HEK293 (cell line): ENCODE results near the gene GARIN5B.

Experiments
- GLIS2 ChIP-seq: fragments of 450-650 bp; formaldehyde crosslinking; IDR thresholded peaks from 2 replicates; pipeline ENCODE4 v1.5.1; 2016; ENCODE audit warnings: missing biosample characterization, missing genetic modification characterization
- HOXC10 ChIP-seq: sonication (generic); formaldehyde crosslinking; IDR thresholded peaks from 2 replicates; pipeline ENCODE4 v1.8.1; 2023; ENCODE audit warnings: mild to moderate bottlenecking, missing genetic modification reagents
- KLF1 ChIP-seq: fragments of 450-650 bp; formaldehyde crosslinking; IDR thresholded peaks from 2 replicates; pipeline ENCODE4 v1.5.1; 2016; ENCODE audit warnings: missing biosample characterization, missing genetic modification characterization
- KLF8 ChIP-seq: fragments of 450-650 bp; formaldehyde crosslinking; IDR thresholded peaks from 2 replicates; pipeline ENCODE4 v1.5.1; 2016; ENCODE audit warnings: missing biosample characterization, missing genetic modification characterization
- PATZ1 ChIP-seq: fragments of 450-650 bp; formaldehyde crosslinking; IDR thresholded peaks from 2 replicates; pipeline ENCODE4 v1.5.1; 2016; ENCODE audit warnings: missing biosample characterization, missing genetic modification characterization
- RBAK ChIP-seq: fragments of 450-650 bp; formaldehyde crosslinking; IDR thresholded peaks from 2 replicates; pipeline ENCODE4 v1.5.1; 2016; ENCODE audit warnings: missing biosample characterization, missing genetic modification characterization
- SP3 ChIP-seq: fragments of 450-650 bp; formaldehyde crosslinking; IDR thresholded peaks from 2 replicates; pipeline ENCODE4 v1.5.1; 2016; ENCODE audit warnings: missing biosample characterization, missing genetic modification characterization
- WT1 ChIP-seq: fragments of 450-650 bp; formaldehyde crosslinking; IDR thresholded peaks from 2 replicates; pipeline ENCODE4 v1.5.1; 2016; ENCODE audit warnings: missing biosample characterization, missing genetic modification characterization
- ZBTB1 ChIP-seq: fragments of 450-650 bp; formaldehyde crosslinking; IDR thresholded peaks from 2 replicates; pipeline ENCODE4 v1.5.1; 2016; ENCODE audit warnings: missing biosample characterization, missing genetic modification characterization
- ZBTB11 ChIP-seq: fragments of 450-650 bp; formaldehyde crosslinking; conservative IDR thresholded peaks from 2 replicates; pipeline ENCODE4 v1.5.1; 2016; ENCODE audit warnings: low read depth, missing biosample characterization, missing genetic modification characterization
- ZBTB6 ChIP-seq: fragments of 450-650 bp; formaldehyde crosslinking; IDR thresholded peaks from 2 replicates; pipeline ENCODE4 v1.5.1; 2017; ENCODE audit warnings: missing biosample characterization, missing genetic modification characterization
- ZBTB8A ChIP-seq: fragments of 450-650 bp; formaldehyde crosslinking; IDR thresholded peaks from 2 replicates; pipeline ENCODE4 v1.5.1; 2016; ENCODE audit warnings: missing biosample characterization, missing genetic modification characterization
- ZEB2 ChIP-seq: fragments of 450-650 bp; formaldehyde crosslinking; IDR thresholded peaks from 2 replicates; pipeline ENCODE4 v1.5.1; 2016; ENCODE audit warnings: missing biosample characterization, missing genetic modification characterization
- ZFP37 ChIP-seq: fragments of 450-650 bp; formaldehyde crosslinking; IDR thresholded peaks from 2 replicates; pipeline ENCODE4 v1.5.1; 2016; ENCODE audit warnings: missing biosample characterization, missing genetic modification characterization
- ZNF175 ChIP-seq: fragments of 450-650 bp; formaldehyde crosslinking; IDR thresholded peaks from 2 replicates; pipeline ENCODE4 v1.5.1; 2016; ENCODE audit warnings: missing biosample characterization, missing genetic modification characterization
- ZNF214 ChIP-seq: fragments of 450-650 bp; formaldehyde crosslinking; IDR thresholded peaks from 2 replicates; pipeline ENCODE4 v1.5.1; 2017; ENCODE audit warnings: missing biosample characterization, mild to moderate bottlenecking, missing genetic modification characterization, borderline replicate concordance
- ZNF23 ChIP-seq: fragments of 450-650 bp; formaldehyde crosslinking; IDR thresholded peaks from 2 replicates; pipeline ENCODE4 v1.5.1; 2016; ENCODE audit warnings: missing biosample characterization, missing genetic modification characterization, borderline replicate concordance
- ZNF239 ChIP-seq: fragments of 450-650 bp; formaldehyde crosslinking; IDR thresholded peaks from 2 replicates; pipeline ENCODE4 v1.5.1; 2016; ENCODE audit warnings: missing biosample characterization, missing genetic modification characterization
- ZNF341 ChIP-seq: fragments of 450-650 bp; formaldehyde crosslinking; IDR thresholded peaks from 2 replicates; pipeline ENCODE4; 2016; ENCODE audit warnings: low read depth, missing biosample characterization, missing genetic modification characterization
- ZNF354C ChIP-seq: fragments of 450-650 bp; formaldehyde crosslinking; IDR thresholded peaks from 2 replicates; pipeline ENCODE4 v1.5.1; 2016; ENCODE audit warnings: missing biosample characterization, missing genetic modification characterization, low read depth, borderline replicate concordance
- ZNF366 ChIP-seq: fragments of 450-650 bp; formaldehyde crosslinking; conservative IDR thresholded peaks from 2 replicates; pipeline ENCODE4 v1.5.1; 2016; ENCODE audit warnings: missing biosample characterization, missing genetic modification characterization
- ZNF394 ChIP-seq: fragments of 450-650 bp; formaldehyde crosslinking; IDR thresholded peaks from 2 replicates; pipeline ENCODE4 v1.5.1; 2016; ENCODE audit warnings: missing biosample characterization, missing genetic modification characterization, mild to moderate bottlenecking, moderate library complexity, borderline replicate concordance
- ZNF544 ChIP-seq: fragments of 450-650 bp; formaldehyde crosslinking; IDR thresholded peaks from 2 replicates; pipeline ENCODE4 v1.5.0; 2017; ENCODE audit warnings: missing biosample characterization, missing genetic modification characterization
- ZNF596 ChIP-seq: fragments of 450-650 bp; IDR thresholded peaks from 2 replicates; pipeline ENCODE4 v1.5.0; 2018; ENCODE audit warnings: missing biosample characterization, mild to moderate bottlenecking, missing genetic modification characterization, moderate library complexity
- ZNF600 ChIP-seq: fragments of 450-650 bp; formaldehyde crosslinking; IDR thresholded peaks from 2 replicates; pipeline ENCODE4 v1.5.1; 2016; ENCODE audit warnings: missing biosample characterization, missing genetic modification characterization
- ZNF624 ChIP-seq: fragments of 450-650 bp; formaldehyde crosslinking; IDR thresholded peaks from 2 replicates; pipeline ENCODE4 v1.5.1; 2017; ENCODE audit warnings: missing biosample characterization, missing genetic modification characterization
- ZNF654 ChIP-seq: fragments of 450-650 bp; formaldehyde crosslinking; IDR thresholded peaks from 2 replicates; pipeline ENCODE4 v1.5.1; 2016; ENCODE audit warnings: low read depth, missing biosample characterization, missing genetic modification characterization
- ZNF670 ChIP-seq: fragments of 450-650 bp; formaldehyde crosslinking; IDR thresholded peaks from 2 replicates; pipeline ENCODE4 v1.5.1; 2016; ENCODE audit warnings: missing biosample characterization, missing genetic modification characterization, low read depth
- ZNF707 ChIP-seq: fragments of 450-650 bp; formaldehyde crosslinking; IDR thresholded peaks from 2 replicates; pipeline ENCODE4 v1.5.1; 2016; ENCODE audit warnings: missing biosample characterization, missing genetic modification characterization
- ZNF747 ChIP-seq: fragments of 450-650 bp; formaldehyde crosslinking; IDR thresholded peaks from 2 replicates; pipeline ENCODE4 v1.5.1; 2016; ENCODE audit warnings: missing biosample characterization, missing genetic modification characterization
- TF ChIP-seq, protein P1 (sequence below): fragments of 450-650 bp; formaldehyde crosslinking; IDR thresholded peaks from 2 replicates; pipeline ENCODE4 v1.5.1; 2016; ENCODE audit warnings: missing biosample characterization, missing genetic modification characterization
- TF ChIP-seq, protein P2 (sequence below): fragments of 450-650 bp; formaldehyde crosslinking; IDR thresholded peaks from 2 replicates; pipeline ENCODE4 v1.5.1; 2016; ENCODE audit warnings: missing biosample characterization, missing genetic modification characterization

The GARIN5B gene

DNA sequence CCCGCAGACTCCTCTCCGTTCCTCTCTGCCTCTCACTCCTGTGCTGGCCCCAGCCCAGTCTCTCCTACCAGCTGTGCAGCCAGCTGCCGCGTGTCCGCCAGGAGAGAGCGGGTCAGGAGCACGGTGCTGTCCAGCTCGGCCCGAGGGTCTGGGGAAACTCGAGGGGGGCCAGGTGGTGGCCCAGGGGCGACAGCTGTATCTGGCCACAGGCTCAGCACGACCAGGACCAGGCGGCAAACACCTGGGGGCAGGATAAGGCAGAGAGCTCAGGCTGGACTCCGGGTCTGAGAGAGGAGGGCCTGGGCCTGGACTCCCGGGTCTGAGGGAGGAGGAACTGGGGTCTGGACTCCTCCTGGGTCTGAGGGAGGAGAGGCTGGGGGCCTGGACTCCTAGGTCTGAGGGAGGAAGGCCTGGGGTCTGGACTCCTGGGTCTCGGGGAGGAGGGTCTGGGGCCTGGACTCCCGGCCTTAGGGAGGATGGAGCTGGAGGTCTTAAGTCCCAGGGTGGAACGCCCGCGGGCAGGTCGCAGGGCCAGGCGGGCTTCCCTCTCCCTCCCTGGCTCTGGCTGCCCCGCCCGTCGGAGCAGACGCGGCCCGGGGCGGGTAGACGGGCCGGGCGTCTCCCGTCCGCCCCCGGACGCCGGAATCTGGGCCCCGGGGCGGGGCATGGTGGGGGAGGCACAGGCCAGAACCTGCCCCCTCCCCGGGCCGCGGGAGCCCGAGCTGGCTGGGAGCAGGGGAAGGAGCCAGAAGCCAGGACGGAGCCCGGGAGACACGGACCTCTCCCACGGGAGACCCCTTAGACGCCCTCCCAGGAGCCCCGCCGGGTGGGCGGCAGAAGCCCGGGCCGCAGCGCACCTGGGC is 5.9 kb upstream of the GARIN5B start (continued):
- no peak for TF ChIP-seq ZBTB11 (tag by site-specific recombination)
- no peak for TF ChIP-seq PATZ1 (tag by site-specific recombination)
- TF ChIP-seq RBAK (tag by site-specific recombination), result no peak
- no peak for TF ChIP-seq ZNF600 (tag by site-specific recombination)
- TF ChIP-seq HOXC10 (CRISPR knock-in tag), result no peak
- TF ChIP-seq ZNF366, result no peak
- no peak for TF ChIP-seq ZEB2 (tag by site-specific recombination)
- TF ChIP-seq WT1 (tag by site-specific recombination), result no peak
- TF ChIP-seq ZNF175 (tag by site-specific recombination), result no peak
- no peak for TF ChIP-seq ZNF670 (tag by site-specific recombination)
- TF ChIP-seq ZNF394, result no peak
- no peak for TF ChIP-seq ZNF23 (tag by site-specific recombination)
- TF ChIP-seq KLF8 (tag by site-specific recombination), result peak; percentile 28; the same call in 1 of the 2 replicates
- no peak for TF ChIP-seq ZNF341 (tag by site-specific recombination)
- TF ChIP-seq ZNF544 (tag by site-specific recombination), result no peak
- no peak for TF ChIP-seq ZNF654 (tag by site-specific recombination)
- no peak for TF ChIP-seq ZNF239 (tag by site-specific recombination)
- no peak for TF ChIP-seq ZNF214 (tag by site-specific recombination)
- TF ChIP-seq ZBTB6, result no peak
- no peak for TF ChIP-seq ZNF747 (tag by site-specific recombination)
- TF ChIP-seq ZBTB8A, result peak; percentile 61
- TF ChIP-seq GLIS2 (tag by site-specific recombination), result peak; percentile 6; the same call in 1 of the 2 replicates
- peak; percentile 89 for TF ChIP-seq KLF1 (tag by site-specific recombination)
- no peak for TF ChIP-seq ZNF707 (tag by site-specific recombination)
- TF ChIP-seq ZNF596 (tag by site-specific recombination), result no peak
- no peak for TF ChIP-seq ZNF354C (tag by site-specific recombination)
- TF ChIP-seq SP3 (tag by site-specific recombination), result peak; percentile 60
- no peak for TF ChIP-seq ZBTB1 (tag by site-specific recombination)
- TF ChIP-seq, protein P1, sequence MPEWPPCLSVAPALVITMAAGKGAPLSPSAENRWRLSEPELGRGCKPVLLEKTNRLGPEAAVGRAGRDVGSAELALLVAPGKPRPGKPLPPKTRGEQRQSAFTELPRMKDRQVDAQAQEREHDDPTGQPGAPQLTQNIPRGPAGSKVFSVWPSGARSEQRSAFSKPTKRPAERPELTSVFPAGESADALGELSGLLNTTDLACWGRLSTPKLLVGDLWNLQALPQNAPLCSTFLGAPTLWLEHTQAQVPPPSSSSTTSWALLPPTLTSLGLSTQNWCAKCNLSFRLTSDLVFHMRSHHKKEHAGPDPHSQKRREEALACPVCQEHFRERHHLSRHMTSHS, result no peak
- no peak for TF ChIP-seq ZFP37 (tag by site-specific recombination)
- TF ChIP-seq ZNF624, result no peak
- TF ChIP-seq, protein P2, sequence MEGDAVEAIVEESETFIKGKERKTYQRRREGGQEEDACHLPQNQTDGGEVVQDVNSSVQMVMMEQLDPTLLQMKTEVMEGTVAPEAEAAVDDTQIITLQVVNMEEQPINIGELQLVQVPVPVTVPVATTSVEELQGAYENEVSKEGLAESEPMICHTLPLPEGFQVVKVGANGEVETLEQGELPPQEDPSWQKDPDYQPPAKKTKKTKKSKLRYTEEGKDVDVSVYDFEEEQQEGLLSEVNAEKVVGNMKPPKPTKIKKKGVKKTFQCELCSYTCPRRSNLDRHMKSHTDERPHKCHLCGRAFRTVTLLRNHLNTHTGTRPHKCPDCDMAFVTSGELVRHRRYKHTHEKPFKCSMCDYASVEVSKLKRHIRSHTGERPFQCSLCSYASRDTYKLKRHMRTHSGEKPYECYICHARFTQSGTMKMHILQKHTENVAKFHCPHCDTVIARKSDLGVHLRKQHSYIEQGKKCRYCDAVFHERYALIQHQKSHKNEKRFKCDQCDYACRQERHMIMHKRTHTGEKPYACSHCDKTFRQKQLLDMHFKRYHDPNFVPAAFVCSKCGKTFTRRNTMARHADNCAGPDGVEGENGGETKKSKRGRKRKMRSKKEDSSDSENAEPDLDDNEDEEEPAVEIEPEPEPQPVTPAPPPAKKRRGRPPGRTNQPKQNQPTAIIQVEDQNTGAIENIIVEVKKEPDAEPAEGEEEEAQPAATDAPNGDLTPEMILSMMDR (tag by site-specific recombination), result no peak
